SK-N-SH (cell line): ENCODE data around the gene NUTF2.

Source experiments
- CTCF ChIP-seq: fragments of 200-600 bp; sonication (generic); IDR thresholded peaks from 2 replicates; pipeline ENCODE4 v1.6.1; 2017; ENCODE audit warnings: antibody characterized with exemption, mild to moderate bottlenecking, moderate library complexity
- EP300 ChIP-seq, 2 experiments: IDR thresholded peaks; 2 replicates each; pipeline versions ENCODE4 v1.4.0 to v1.6.1; 2012; ENCODE audit warnings: borderline replicate concordance in 1 of 2, low read depth in 1 of 2, low read length in 1 of 2
- FOSL2 ChIP-seq: IDR thresholded peaks from 2 replicates; pipeline ENCODE4 v1.4.0; 2012; ENCODE audit warnings: low read depth, mild to moderate bottlenecking, moderate library complexity, borderline replicate concordance
- IRF3 ChIP-seq: fragments of 150-350 bp; IDR thresholded peaks from 2 replicates; pipeline ENCODE4 v1.6.1; 2016; ENCODE audit warnings: mild to moderate bottlenecking, low read depth, low read length
- MXI1 ChIP-seq: IDR thresholded peaks from 2 replicates; pipeline ENCODE4 v1.6.1; 2012; ENCODE audit warnings: mild to moderate bottlenecking, low read depth, low read length, improper control_type of control experiment
- POLR2AphosphoS5 ChIP-seq: IDR thresholded peaks from 2 replicates; pipeline ENCODE4 v1.6.1; 2012; ENCODE audit warnings: low read depth, low read length
- RFX5 ChIP-seq: IDR thresholded peaks from 2 replicates; pipeline ENCODE4 v1.6.1; 2012; ENCODE audit warnings: mild to moderate bottlenecking, improper control_type of control experiment, low read length
- TF ChIP-seq, protein P1 (sequence below): IDR thresholded peaks from 2 replicates; pipeline ENCODE4 v1.4.0; 2012; ENCODE audit warnings: low read depth

DNA sequence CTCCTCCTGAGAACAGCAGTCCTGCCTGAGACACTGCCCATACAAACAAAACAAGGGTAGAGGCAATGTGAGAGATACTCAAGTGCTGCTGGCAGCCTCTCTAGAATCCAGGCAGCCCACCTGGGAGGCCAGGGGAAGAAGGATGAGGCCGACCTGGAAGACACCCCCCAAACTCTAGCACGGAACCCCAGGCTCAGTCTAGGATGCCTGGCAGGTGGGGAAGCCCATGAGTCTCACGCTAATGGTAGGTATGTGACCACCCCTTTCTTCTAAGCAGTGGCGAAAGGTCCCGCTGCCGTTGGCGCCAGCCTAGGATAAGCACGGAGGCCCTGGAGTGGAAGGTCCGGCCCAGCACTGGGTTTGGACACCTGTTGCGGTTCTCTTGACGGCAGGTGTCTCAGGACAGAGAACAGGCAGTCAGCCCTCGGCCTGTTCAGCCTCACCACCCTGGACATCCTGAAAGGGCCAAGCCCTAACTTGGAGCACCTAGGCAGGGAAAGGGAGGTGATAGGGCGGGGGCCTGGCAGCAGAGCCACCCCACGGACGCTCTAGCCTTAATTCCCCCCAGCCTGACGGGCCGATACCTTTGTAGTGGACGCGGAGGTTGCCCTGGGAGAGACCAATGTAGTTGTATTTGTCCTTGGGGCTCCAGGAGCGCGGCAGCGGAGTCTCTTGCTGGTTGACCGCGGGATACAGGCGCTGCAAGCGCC is 40.9 kb upstream of the NUTF2 start:
- TF ChIP-seq IRF3 (no peak), POLR2AphosphoS5 (no peak), RFX5 (no peak), FOSL2 (no peak), CTCF (no peak), EP300 (IDR thresholded peaks at IDR 0.05; ENCODE audit: borderline replicate concordance in 1 of 2, low read depth in 1 of 2, low read length in 1 of 2) (0 out of 4 replicates have a peak, but pooled peaks of 1 of the 2 experiments have one; percentile 4), MXI1 (0 out of 2 replicates have a peak, but pooled peaks have one; percentile 18)
- TF ChIP-seq, protein P1, sequence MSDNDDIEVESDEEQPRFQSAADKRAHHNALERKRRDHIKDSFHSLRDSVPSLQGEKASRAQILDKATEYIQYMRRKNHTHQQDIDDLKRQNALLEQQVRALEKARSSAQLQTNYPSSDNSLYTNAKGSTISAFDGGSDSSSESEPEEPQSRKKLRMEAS: no peak
